ENCODE measurements around the gene HSBP1L1. TPM values are rescaled to one million over a fixed set of nuclear protein-coding genes. Genes with fewer than 3 reads are reported as not detected.

The HSBP1L1 gene
- total and polyA plus RNA-seq, 2 of the 8 experiments (the other 6 are each of a cell fraction or from before 2014, with no cell fraction given), result 1.0 to 1.3 TPM

DNA sequence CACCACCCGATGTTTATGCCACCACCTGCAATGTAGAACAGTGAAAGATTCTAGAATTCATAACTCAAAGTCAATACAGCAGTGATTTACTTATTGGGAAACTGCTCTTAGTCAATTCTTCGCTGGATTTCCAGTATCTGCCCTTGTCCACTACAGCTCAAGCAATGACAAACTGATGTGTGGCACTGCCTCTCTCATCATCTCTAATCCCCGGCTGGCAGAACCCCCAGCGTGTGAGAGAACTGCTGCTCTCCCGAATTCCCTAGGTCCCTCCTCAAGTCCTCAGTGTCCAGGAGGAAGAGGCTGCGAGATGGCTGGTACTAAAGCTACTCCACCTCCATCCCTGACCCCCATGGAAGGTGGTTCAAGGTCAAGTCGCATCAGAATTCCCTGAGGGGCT is 22.3 kb downstream of the HSBP1L1 start:
- TF ChIP-seq KDM5A (IDR thresholded peaks at IDR 0.05; ENCODE audit: low read length) (no peak), CBX8 (IDR thresholded peaks at IDR 0.05; ENCODE audit: borderline replicate concordance, low read depth, low read length) (no peak), TCF12 (IDR thresholded peaks at IDR 0.05; ENCODE audit: low read depth, low read length) (no peak), CTBP2 (IDR thresholded peaks at IDR 0.05; ENCODE audit: borderline replicate concordance, insufficient read depth, insufficient read length, low read length) (no peak), CBX5 (IDR thresholded peaks at IDR 0.05; ENCODE audit: low read depth, low read length) (no peak), TAF7 (optimal IDR thresholded peaks at IDR 0.05; ENCODE audit: borderline replicate concordance, low read depth, low read length) (no peak), SIN3A (conservative IDR thresholded peaks at IDR 0.05 in 1 of 2, IDR thresholded peaks at IDR 0.05 in 1 of 2; ENCODE audit: low read depth in 1 of 2, low read length in 2 of 2) (no peak), YY1 (IDR thresholded peaks at IDR 0.05; ENCODE audit: low read depth, low read length) (no peak), RNF2 (IDR thresholded peaks at IDR 0.05; ENCODE audit: borderline replicate concordance, low read depth, low read length, missing control alignments, poor library complexity, severe bottlenecking) (no peak), POU5F1 (IDR thresholded peaks at IDR 0.05; ENCODE audit: low read depth, low read length) (no peak), BRCA1 (IDR thresholded peaks at IDR 0.05; ENCODE audit: low read depth, low read length) (no peak), SP4 (IDR thresholded peaks at IDR 0.05; ENCODE audit: low read length) (no peak), NRF1 (IDR thresholded peaks at IDR 0.05; ENCODE audit: low read depth, low read length) (no peak), SP1 (IDR thresholded peaks at IDR 0.05; ENCODE audit: low read depth, low read length) (no peak)
- Histone ChIP-seq H3K27me3 (replicated peaks in 1 of 4; ENCODE audit: control insufficient read depth in 3 of 4, extremely low read depth in 1 of 4, insufficient read depth in 3 of 4, low read length in 3 of 4) (no peaks in the 10 kb centered on the region), H3K4me3 (ENCODE audit: extremely low read depth in 1 of 4, insufficient read depth in 2 of 4, low read depth in 3 of 4, low read length in 4 of 4) (peak overlapping the region in 3 of 4 experiments; percentile 64 to 94 (median 85); a peak in 6 of 8 replicates), H4K20me1 (replicated peaks in 1 of 2; ENCODE audit: control insufficient read depth in 1 of 2, insufficient read depth in 2 of 2, low read length in 2 of 2) (peaks cover 20 to 26% of the 10 kb centered on the region in 2 experiments), H3K9ac (replicated peaks in 1 of 4; ENCODE audit: extremely low read depth in 1 of 4, low read depth in 3 of 4, low read length in 3 of 4) (no peak overlapping the region), H2BK5ac (ENCODE audit: low read depth, low read length) (no peak overlapping the region), H2BK20ac (ENCODE audit: low read length) (no peak overlapping the region), H2BK15ac (ENCODE audit: low read length) (no peak overlapping the region), H2BK12ac (ENCODE audit: low read depth, low read length) (no peak overlapping the region), H3K23ac (ENCODE audit: insufficient read length) (no peak overlapping the region), H3K18ac (ENCODE audit: extremely low read depth, low read length) (no peak overlapping the region), H2BK120ac (replicated peaks; ENCODE audit: low read depth, low read length) (no peak overlapping the region), H3K14ac (ENCODE audit: insufficient read length) (no peak overlapping the region), H3K79me1 (ENCODE audit: low read depth, low read length) (peaks cover 12% of the 10 kb centered on the region; the same call in 1 of the 2 replicates), H2AK5ac (ENCODE audit: low read depth, low read length) (no peak overlapping the region; the same call in 1 of the 2 replicates), H4K5ac (ENCODE audit: insufficient read length, low read depth, low read length) (no peak overlapping the region), H3K79me2 (ENCODE audit: control insufficient read depth in 1 of 2, insufficient read depth in 2 of 2, low read length in 2 of 2) (peaks cover 45 to 65% of the 10 kb centered on the region in 2 experiments), H4K91ac (replicated peaks; ENCODE audit: insufficient read length, low read length) (no peak overlapping the region), H3K27ac (ENCODE audit: low read depth, low read length) (no peak overlapping the region), H3K23me2 (ENCODE audit: low read depth, low read length) (peaks cover 5% of the 10 kb centered on the region; the same call in 1 of the 2 replicates), H3K9me3 (ENCODE audit: insufficient read depth in 2 of 2, low read depth in 1 of 2, low read length in 1 of 2) (no peaks in the 10 kb centered on the region), H3K4me2 (ENCODE audit: insufficient read depth in 1 of 2, low read depth in 2 of 2, low read length in 2 of 2) (peak overlapping the region; percentile 74 to 82), H3K36me3 (ENCODE audit: control insufficient read depth in 2 of 4, insufficient read depth in 4 of 4, low read length in 3 of 4) (peaks cover 3 to 27% (median 8%) of the 10 kb centered on the region in 4 experiments; a peak in 5 of 8 replicates), H3K4ac (replicated peaks; ENCODE audit: insufficient read length, low read depth, low read length) (no peak overlapping the region), H3K56ac (replicated peaks; ENCODE audit: insufficient read length, low read depth, low read length) (no peak overlapping the region), H4K8ac (ENCODE audit: extremely low read depth, insufficient read depth, low read length) (no peak overlapping the region), H2AFZ (ENCODE audit: low read length) (no peak overlapping the region), H3K4me1 (replicated peaks in 1 of 4; ENCODE audit: control insufficient read depth in 3 of 4, insufficient read depth in 4 of 4, low read length in 3 of 4) (peaks cover 0 to 5% (median 2%) of the 10 kb centered on the region in 4 experiments; a peak in 2 of 7 replicates)
- WGBS, 2 experiments (ENCODE audit: extremely low coverage in 1 of 2, insufficient coverage in 1 of 2, insufficient read length in 1 of 2, insufficient replicate concordance in 2 of 2, low coverage in 1 of 2, low lambda C conversion rate in 2 of 2, missing lambda C conversion rate in 1 of 2), result 73% methylated on average over 7 of the region's 7 CpGs; no CpG with 5 or more reads in 1 of the 2 experiments
- ChIA-PET CTCF (ENCODE audit: partially characterized antibody) (interaction anchor here (1.3 to 3.1 kb wide), 7 partner anchors 10 to 58 kb away, joined by 3 to 11 read pairs (median 4); no protein-coding TSS in a partner anchor), POLR2A (ENCODE audit: partially characterized antibody) (interaction anchor here (0.8 to 3.7 kb wide), 5 partner anchors 13 to 47 kb away, joined by 3 to 18 read pairs (median 3); no protein-coding TSS in a partner anchor)
- FAIRE-seq (no peak), DNase-seq (ENCODE audit: low read depth in 1 of 2, low spot score in 2 of 2) (no peak)
